Peyer's patch (tissue), 4 donors: ENCODE data around the gene LMNTD1. TPM values are rescaled to one million over a fixed set of nuclear protein-coding genes. Genes with fewer than 3 reads are reported as not detected.

Experiments used
- DNase-seq, 3 donors: peaks; one replicate each; pipeline ENCODE4 v3.0.0-alpha.2; 2017 to 2019
- H3K27ac ChIP-seq, 4 donors: fragments of 200-600 bp; sonication (generic); one replicate each; pipeline ENCODE4 v1.5.1; 2016 to 2019
- H3K27me3 ChIP-seq, 2 donors: fragments of 200-600 bp; sonication (generic); one replicate each; pipeline ENCODE4 v1.5.1; 2019
- H3K36me3 ChIP-seq, 3 donors: fragments of 200-600 bp; sonication (generic); one replicate each; pipeline ENCODE4 v1.5.1; 2016 to 2019
- H3K4me1 ChIP-seq, 4 donors: fragments of 200-600 bp; sonication (generic); one replicate each; pipeline ENCODE4 v1.5.1; 2016 to 2019
- H3K4me3 ChIP-seq, 4 donors: fragments of 200-600 bp; sonication (generic); 1 replicate in 3 of 4; 2 replicates in 1 of 4; pipeline ENCODE4 v1.5.1; 2016 to 2019; ENCODE audit warnings: mild to moderate bottlenecking in 1 of 4
- H3K9me3 ChIP-seq, 4 donors: fragments of 200-600 bp; sonication (generic); one replicate each; pipeline ENCODE4 v1.5.1; 2016 to 2019; ENCODE audit warnings: mild to moderate bottlenecking in 1 of 4
- POLR2A ChIP-seq, 2 donors: fragments of 450-650 bp; IDR thresholded peaks; one replicate each; pipeline ENCODE4 v1.5.1; 2017; ENCODE audit warnings: antibody characterized with exemption in 2 of 2, mild to moderate bottlenecking in 2 of 2, moderate library complexity in 2 of 2
- total RNA-seq, 4 donors: library from RNA; depleted of rRNA; stranded (reverse); fragments of >200 nt; gene quantifications; one replicate each; pipeline ENCODE4 v1.1.0, GENCODE V29; 2016
- TF ChIP-seq, protein P1 (sequence below), 6 experiments: fragments of 450-650 bp in 4 of 6; fragments of 200-600 bp in 2 of 6; sonication (generic) in 1 of 6; IDR thresholded peaks; one replicate each; pipeline ENCODE4 v1.5.1; 2017 to 2019; ENCODE audit warnings: antibody characterized with exemption in 6 of 6, mild to moderate bottlenecking in 3 of 6, moderate library complexity in 1 of 6

The LMNTD1 gene
- total RNA-seq, 4 donors from 2014 or later: not detected

GRCh38 chr12:25583545-25583944 is 30.5 kb upstream of the LMNTD1 start:
- H3K27me3 ChIP-seq: no peaks in the 10 kb centered on the region
- H3K4me1 ChIP-seq: no peaks in the 10 kb centered on the region
- no peaks in the 10 kb centered on the region for H3K36me3 ChIP-seq
- TF ChIP-seq POLR2A (IDR thresholded peaks at IDR 0.05): no peak
- TF ChIP-seq, protein P1, sequence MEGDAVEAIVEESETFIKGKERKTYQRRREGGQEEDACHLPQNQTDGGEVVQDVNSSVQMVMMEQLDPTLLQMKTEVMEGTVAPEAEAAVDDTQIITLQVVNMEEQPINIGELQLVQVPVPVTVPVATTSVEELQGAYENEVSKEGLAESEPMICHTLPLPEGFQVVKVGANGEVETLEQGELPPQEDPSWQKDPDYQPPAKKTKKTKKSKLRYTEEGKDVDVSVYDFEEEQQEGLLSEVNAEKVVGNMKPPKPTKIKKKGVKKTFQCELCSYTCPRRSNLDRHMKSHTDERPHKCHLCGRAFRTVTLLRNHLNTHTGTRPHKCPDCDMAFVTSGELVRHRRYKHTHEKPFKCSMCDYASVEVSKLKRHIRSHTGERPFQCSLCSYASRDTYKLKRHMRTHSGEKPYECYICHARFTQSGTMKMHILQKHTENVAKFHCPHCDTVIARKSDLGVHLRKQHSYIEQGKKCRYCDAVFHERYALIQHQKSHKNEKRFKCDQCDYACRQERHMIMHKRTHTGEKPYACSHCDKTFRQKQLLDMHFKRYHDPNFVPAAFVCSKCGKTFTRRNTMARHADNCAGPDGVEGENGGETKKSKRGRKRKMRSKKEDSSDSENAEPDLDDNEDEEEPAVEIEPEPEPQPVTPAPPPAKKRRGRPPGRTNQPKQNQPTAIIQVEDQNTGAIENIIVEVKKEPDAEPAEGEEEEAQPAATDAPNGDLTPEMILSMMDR (IDR thresholded peaks at IDR 0.05): no peak
- DNase-seq: no peak
- no peak overlapping the region for H3K27ac ChIP-seq
- no peaks in the 10 kb centered on the region for H3K9me3 ChIP-seq
- H3K4me3 ChIP-seq: no peak overlapping the region

DNA sequence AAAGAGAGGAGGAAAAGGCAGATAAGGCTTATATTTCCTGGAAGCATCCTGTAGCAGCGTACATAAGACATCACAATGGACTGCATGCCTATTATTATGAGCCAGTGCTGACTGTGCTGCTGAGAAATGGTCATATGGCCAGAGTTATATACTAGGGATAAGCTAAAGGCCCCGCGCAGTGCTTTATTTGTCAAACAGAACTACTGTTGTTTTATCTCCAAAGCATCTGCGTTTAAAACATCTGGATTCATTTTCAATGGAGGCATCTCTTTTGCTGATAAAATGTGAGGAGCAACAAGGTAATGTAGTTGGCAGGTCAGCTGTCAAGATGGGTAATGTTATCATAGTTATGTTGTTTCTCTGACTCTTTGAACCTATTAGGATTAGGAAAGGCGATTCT is 28.0 kb upstream of the LMNTD1 start:
- Histone ChIP-seq H3K4me1 (no peaks in the 10 kb centered on the region), H3K4me3 (no peak overlapping the region), H3K36me3 (no peaks in the 10 kb centered on the region), H3K27ac (no peak overlapping the region), H3K9me3 (no peaks in the 10 kb centered on the region), H3K27me3 (no peaks in the 10 kb centered on the region)
- TF ChIP-seq POLR2A (IDR thresholded peaks at IDR 0.05): no peak
- TF ChIP-seq, protein P1 (IDR thresholded peaks at IDR 0.05): no peak
- DNase-seq: no peak

GRCh38 chr12:25578411-25579143 is 25.5 kb upstream of the LMNTD1 start:
- Histone ChIP-seq H3K9me3 (no peaks in the 10 kb centered on the region), H3K4me3 (no peak overlapping the region), H3K36me3 (no peaks in the 10 kb centered on the region), H3K4me1 (no peaks in the 10 kb centered on the region), H3K27ac (no peak overlapping the region), H3K27me3 (no peaks in the 10 kb centered on the region)
- TF ChIP-seq POLR2A (IDR thresholded peaks at IDR 0.05): no peak
- TF ChIP-seq, protein P1 (IDR thresholded peaks at IDR 0.05): no peak
- no peak for DNase-seq

DNA sequence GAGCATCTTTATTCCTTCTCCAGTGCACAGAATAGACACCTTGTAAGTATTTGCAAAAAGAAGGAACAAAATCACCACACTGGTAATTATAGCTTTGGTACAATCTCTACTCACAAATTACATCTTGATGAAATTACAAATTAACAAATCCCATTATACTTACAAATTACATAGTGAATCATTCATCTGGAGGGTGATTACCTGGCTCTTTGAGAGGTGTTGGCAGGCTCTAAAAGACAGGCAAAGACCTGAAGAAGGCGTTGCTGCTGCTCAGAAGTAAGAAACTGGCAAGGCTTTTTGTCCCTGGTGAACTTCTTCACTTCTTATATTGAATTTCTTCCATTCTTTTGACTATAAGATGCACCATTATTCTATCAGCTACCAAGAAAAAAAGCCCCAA is 21.7 kb upstream of the LMNTD1 start:
- no peaks in the 10 kb centered on the region for H3K36me3 ChIP-seq
- H3K4me3 ChIP-seq: no peak overlapping the region
- no peaks in the 10 kb centered on the region for H3K4me1 ChIP-seq
- H3K27me3 ChIP-seq: no peaks in the 10 kb centered on the region
- no peak for DNase-seq
- no peak for TF ChIP-seq POLR2A (IDR thresholded peaks at IDR 0.05)
- TF ChIP-seq, protein P1 (IDR thresholded peaks at IDR 0.05): no peak
- H3K27ac ChIP-seq: no peak overlapping the region
- H3K9me3 ChIP-seq: no peaks in the 10 kb centered on the region

DNA sequence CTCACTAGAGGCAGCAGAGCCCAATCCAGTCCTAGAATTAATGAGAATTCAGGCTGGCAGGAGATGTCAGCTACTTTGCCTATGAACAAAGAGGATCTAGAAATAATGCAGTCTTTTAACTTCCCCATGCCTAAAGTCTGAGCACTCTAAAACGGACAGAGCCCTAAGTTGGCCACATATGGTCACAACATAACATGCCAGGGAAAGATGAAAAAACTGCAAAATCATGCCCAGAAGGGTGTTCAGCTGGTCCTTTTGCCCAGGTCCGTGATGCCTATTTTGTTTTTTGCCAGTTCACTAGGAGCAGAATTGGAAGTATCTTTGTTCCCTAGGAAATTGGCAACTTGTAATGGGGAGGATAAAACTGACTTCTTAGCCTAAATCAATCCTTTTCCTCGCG is 20.3 kb upstream of the LMNTD1 start:
- H3K4me3 ChIP-seq: no peak overlapping the region
- H3K27ac ChIP-seq: no peak overlapping the region
- no peaks in the 10 kb centered on the region for H3K4me1 ChIP-seq
- no peak for DNase-seq
- H3K27me3 ChIP-seq: no peaks in the 10 kb centered on the region
- H3K36me3 ChIP-seq: no peaks in the 10 kb centered on the region
- no peaks in the 10 kb centered on the region for H3K9me3 ChIP-seq
- no peak for TF ChIP-seq POLR2A (IDR thresholded peaks at IDR 0.05)
- TF ChIP-seq, protein P1 (IDR thresholded peaks at IDR 0.05): no peak
